ENCODE measurements around the gene IFNA8. TPM values are rescaled to one million over a fixed set of nuclear protein-coding genes. Genes with fewer than 3 reads are reported as not detected.
"Not testable (repeated sequence)": the region's sequence is repeated elsewhere in the genome, so short reads cannot be mapped to it uniquely, and the experiment has no call there.

Gene IFNA8
- total and polyA plus RNA-seq, 2 of the 8 experiments (the other 6 are each of a cell fraction or from before 2014, with no cell fraction given): not detected

GRCh38 chr9:21371467-21371866 lies 37.5 kb upstream of the IFNA8 start:
- FAIRE-seq; H3K18ac ChIP-seq (ENCODE audit: extremely low read depth, low read length); DNase-seq (ENCODE audit: low read depth in 1 of 2, low spot score in 2 of 2); H3K23ac ChIP-seq (ENCODE audit: insufficient read length); H3K14ac ChIP-seq (ENCODE audit: insufficient read length); H2BK20ac ChIP-seq (ENCODE audit: low read length); H2BK15ac ChIP-seq (ENCODE audit: low read length); H3K23me2 ChIP-seq (ENCODE audit: low read depth, low read length); H4K8ac ChIP-seq (ENCODE audit: extremely low read depth, insufficient read depth, low read length); H2BK12ac ChIP-seq (ENCODE audit: low read depth, low read length); H3K9ac ChIP-seq (replicated peaks in 1 of 4; ENCODE audit: extremely low read depth in 1 of 4, low read depth in 3 of 4, low read length in 3 of 4); H3K27me3 ChIP-seq (replicated peaks in 1 of 4; ENCODE audit: control insufficient read depth in 3 of 4, extremely low read depth in 1 of 4, insufficient read depth in 3 of 4, low read length in 3 of 4); POLR2A ChIA-PET (ENCODE audit: partially characterized antibody); H3K4me1 ChIP-seq (replicated peaks in 1 of 4; ENCODE audit: control insufficient read depth in 3 of 4, insufficient read depth in 4 of 4, low read length in 3 of 4); H4K20me1 ChIP-seq (replicated peaks in 1 of 2; ENCODE audit: control insufficient read depth in 1 of 2, insufficient read depth in 2 of 2, low read length in 2 of 2); H3K27ac ChIP-seq (ENCODE audit: low read depth, low read length); H3K4me3 ChIP-seq (ENCODE audit: extremely low read depth in 1 of 4, insufficient read depth in 2 of 4, low read depth in 3 of 4, low read length in 4 of 4); H3K9me3 ChIP-seq (ENCODE audit: insufficient read depth in 2 of 2, low read depth in 1 of 2, low read length in 1 of 2); H4K91ac ChIP-seq (replicated peaks; ENCODE audit: insufficient read length, low read length); H3K56ac ChIP-seq (replicated peaks; ENCODE audit: insufficient read length, low read depth, low read length); H3K4me2 ChIP-seq (ENCODE audit: insufficient read depth in 1 of 2, low read depth in 2 of 2, low read length in 2 of 2); H4K5ac ChIP-seq (ENCODE audit: insufficient read length, low read depth, low read length); H2AFZ ChIP-seq (ENCODE audit: low read length); H3K79me1 ChIP-seq (ENCODE audit: low read depth, low read length); H3K4ac ChIP-seq (replicated peaks; ENCODE audit: insufficient read length, low read depth, low read length); H2AK5ac ChIP-seq (ENCODE audit: low read depth, low read length); H2BK120ac ChIP-seq (replicated peaks; ENCODE audit: low read depth, low read length); H2BK5ac ChIP-seq (ENCODE audit: low read depth, low read length); H3K36me3 ChIP-seq (ENCODE audit: control insufficient read depth in 2 of 4, insufficient read depth in 4 of 4, low read length in 3 of 4); H3K79me2 ChIP-seq (ENCODE audit: control insufficient read depth in 1 of 2, insufficient read depth in 2 of 2, low read length in 2 of 2): not testable (repeated sequence)
- WGBS, 2 experiments (ENCODE audit: extremely low coverage in 1 of 2, insufficient coverage in 1 of 2, insufficient read length in 1 of 2, insufficient replicate concordance in 2 of 2, low coverage in 1 of 2, low lambda C conversion rate in 2 of 2, missing lambda C conversion rate in 1 of 2): 86% methylated on average over 4 of the region's 4 CpGs; no CpG with 5 or more reads in 1 of the 2 experiments
- CTCF ChIA-PET (ENCODE audit: partially characterized antibody): interaction anchor here (1.3 to 2.3 kb wide), 2 partner anchors 45 to 54 kb away, joined by 4 to 6 read pairs; no protein-coding TSS in a partner anchor

All from H1 (cell line).